Spleen (tissue), 7 donors: ENCODE data around the gene PRXL2C.

Experiments
- POLR2A ChIP-seq, 3 donors: fragments of 450-650 bp; IDR thresholded peaks; one replicate each; pipeline ENCODE4 v1.5.1; 2017; ENCODE audit warnings: antibody characterized with exemption in 3 of 3, mild to moderate bottlenecking in 1 of 3
- POLR2AphosphoS5 ChIP-seq, 3 donors: sonication (generic); formaldehyde crosslinking; IDR thresholded peaks; one replicate each; pipeline ENCODE4 v1.5.1; 2017; ENCODE audit warnings: antibody characterized with exemption in 3 of 3
- TF ChIP-seq, protein P1 (sequence below), 11 experiments: fragments of 200-600 bp in 7 of 11; fragments of 450-650 bp in 4 of 11; sonication (generic) in 4 of 11; IDR thresholded peaks in 8 of 11; conservative IDR thresholded peaks in 3 of 11; 1 replicate in 7 of 11; 2 replicates in 4 of 11; pipeline versions ENCODE4 v1.4.0 to v1.8.0; 2016 to 2021; ENCODE audit warnings: antibody characterized with exemption in 11 of 11, inconsistent platforms in 4 of 11, mild to moderate bottlenecking in 1 of 11
- donor health status: DM: no; HTN: no; CAD: no; lungs with moderate emphysema.
- donor health status: DM: no; HTN: no; CAD: no.
- donor health status: DM: no; HTN: no; CAD: no.

DNA sequence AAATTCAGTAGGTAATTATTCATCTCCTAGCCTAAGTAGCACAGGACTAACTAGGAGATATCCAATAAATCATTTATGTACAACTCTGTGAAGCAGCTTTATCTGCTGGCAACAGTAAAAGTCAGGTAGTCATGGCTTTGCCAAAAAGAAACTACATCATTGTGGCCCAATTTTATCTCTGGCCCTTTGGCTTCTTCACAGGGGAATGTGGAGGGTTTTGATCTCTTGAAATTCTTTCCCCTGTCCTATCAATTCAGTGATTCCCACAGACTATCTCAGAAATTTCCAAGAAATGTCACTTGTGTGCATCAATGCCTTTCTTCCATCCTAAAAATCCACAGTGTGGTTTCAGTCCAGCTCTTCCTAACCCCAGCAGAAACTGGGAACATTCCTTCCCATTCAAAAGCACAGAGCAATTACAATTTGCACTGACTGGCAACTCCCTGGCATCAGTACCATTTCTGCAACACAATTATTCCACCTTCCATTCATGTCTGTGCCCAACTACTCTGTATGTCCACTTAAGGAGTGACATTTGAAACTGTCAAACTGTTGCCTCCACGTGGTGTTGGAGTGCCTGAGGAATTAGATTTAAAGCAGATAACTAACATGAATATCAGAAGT, 42.0 kb downstream of the PRXL2C start:
- TF ChIP-seq POLR2A (IDR thresholded peaks at IDR 0.05) (no peak), POLR2AphosphoS5 (IDR thresholded peaks at IDR 0.05) (no peak)
- TF ChIP-seq, protein P1, sequence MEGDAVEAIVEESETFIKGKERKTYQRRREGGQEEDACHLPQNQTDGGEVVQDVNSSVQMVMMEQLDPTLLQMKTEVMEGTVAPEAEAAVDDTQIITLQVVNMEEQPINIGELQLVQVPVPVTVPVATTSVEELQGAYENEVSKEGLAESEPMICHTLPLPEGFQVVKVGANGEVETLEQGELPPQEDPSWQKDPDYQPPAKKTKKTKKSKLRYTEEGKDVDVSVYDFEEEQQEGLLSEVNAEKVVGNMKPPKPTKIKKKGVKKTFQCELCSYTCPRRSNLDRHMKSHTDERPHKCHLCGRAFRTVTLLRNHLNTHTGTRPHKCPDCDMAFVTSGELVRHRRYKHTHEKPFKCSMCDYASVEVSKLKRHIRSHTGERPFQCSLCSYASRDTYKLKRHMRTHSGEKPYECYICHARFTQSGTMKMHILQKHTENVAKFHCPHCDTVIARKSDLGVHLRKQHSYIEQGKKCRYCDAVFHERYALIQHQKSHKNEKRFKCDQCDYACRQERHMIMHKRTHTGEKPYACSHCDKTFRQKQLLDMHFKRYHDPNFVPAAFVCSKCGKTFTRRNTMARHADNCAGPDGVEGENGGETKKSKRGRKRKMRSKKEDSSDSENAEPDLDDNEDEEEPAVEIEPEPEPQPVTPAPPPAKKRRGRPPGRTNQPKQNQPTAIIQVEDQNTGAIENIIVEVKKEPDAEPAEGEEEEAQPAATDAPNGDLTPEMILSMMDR (IDR thresholded peaks at IDR 0.05 in 8 of 11, conservative IDR thresholded peaks at IDR 0.05 in 3 of 11), result no peak
